Endodermal cell (in vitro differentiated cells): ENCODE measurements around the gene PRDM16. TPM values are rescaled to one million over a fixed set of nuclear protein-coding genes. Genes with fewer than 3 reads are reported as not detected.

ENCODE experiments used
- DNase-seq: peaks from one replicate; pipeline ENCODE4 v3.0.0-alpha.2; 2017
- H3K27ac ChIP-seq: 2 replicates; pipeline ENCODE4 v1.5.1; 2013; ENCODE audit warnings: mild to moderate bottlenecking, low read depth, low read length, moderate library complexity
- H3K27me3 ChIP-seq: 2 replicates; pipeline ENCODE4 v1.6.1; 2013; ENCODE audit warnings: mild to moderate bottlenecking, low read length, moderate library complexity; ENCODE audit not compliant: insufficient read depth, control insufficient read depth, poor library complexity, severe bottlenecking
- H3K36me3 ChIP-seq: 2 replicates; pipeline ENCODE4 v1.7.0; 2013; ENCODE audit warnings: mild to moderate bottlenecking, low read length, moderate library complexity; ENCODE audit not compliant: control insufficient read depth, insufficient read depth
- H3K4me1 ChIP-seq: one replicate; pipeline ENCODE4 v1.7.0; 2013; ENCODE audit warnings: low read length; ENCODE audit not compliant: control insufficient read depth, insufficient read depth
- H3K4me3 ChIP-seq: 2 replicates; pipeline ENCODE4 v1.5.1; 2013; ENCODE audit warnings: mild to moderate bottlenecking, low read length, moderate library complexity
- H3K9ac ChIP-seq: 2 replicates; pipeline ENCODE4 v1.6.1; 2013; ENCODE audit warnings: mild to moderate bottlenecking, low read length, moderate library complexity; ENCODE audit not compliant: poor library complexity, severe bottlenecking; ENCODE audit errors: extremely low read depth
- H3K9me3 ChIP-seq: 2 replicates; pipeline ENCODE4 v1.6.1; 2013; ENCODE audit warnings: mild to moderate bottlenecking, low read length, moderate library complexity; ENCODE audit not compliant: control insufficient read depth
- H3K27ac Mint-ChIP-seq: 2 replicates; pipeline ENCODE4 v1.8.0; 2020; ENCODE audit warnings: mixed read lengths
- H3K27me3 Mint-ChIP-seq: 2 replicates; pipeline ENCODE4 v1.8.0; 2021; ENCODE audit warnings: mild to moderate bottlenecking, mixed read lengths; ENCODE audit not compliant: insufficient read depth
- H3K36me3 Mint-ChIP-seq: 2 replicates; pipeline ENCODE4 v1.8.0; 2020; ENCODE audit warnings: low read depth, mixed read lengths
- H3K4me1 Mint-ChIP-seq: 2 replicates; pipeline ENCODE4 v1.8.0; 2020; ENCODE audit warnings: mixed read lengths
- H3K4me3 Mint-ChIP-seq: 2 replicates; pipeline ENCODE4 v1.8.0; 2020; ENCODE audit warnings: mild to moderate bottlenecking, moderate library complexity, mixed read lengths
- H3K9me3 Mint-ChIP-seq: 2 replicates; pipeline ENCODE4 v1.8.0; 2020; ENCODE audit warnings: mild to moderate bottlenecking, mixed read lengths
- CTCF ChIP-seq: fragments of 200-600 bp; sonication (generic); conservative IDR thresholded peaks from 2 replicates; pipeline ENCODE4 v1.5.0; 2021; ENCODE audit warnings: antibody characterized with exemption, mild to moderate bottlenecking
- WGBS, 2 experiments: methylation state at CpG; one replicate each; pipeline versions ENCODE4 v1.1.5 to v1.1.7; 2013; ENCODE audit warnings: missing lambda C conversion rate in 2 of 2, mixed read lengths in 1 of 2; ENCODE audit not compliant: insufficient coverage in 1 of 2, insufficient read length in 1 of 2; 5-methylcytosine and 5-hydroxymethylcytosine counted together
- total RNA-seq, 2 donors: library from RNA; stranded (reverse); fragmentation: NEBNext Ultra II Directional in 1 of 2; extraction: Animal tissue kit (Norgen Biotek cat#: 25700) in 1 of 2; gene quantifications; 2 replicates in 1 of 2; 3 replicates in 1 of 2; pipeline ENCODE4 v1.2.1, GENCODE V29; 2021

PRDM16 gene
- total RNA-seq, 2 donors from 2014 or later: 2.1 to 4.0 TPM

GRCh38 chr1:3274972-3275371 lies 206.0 kb downstream of the PRDM16 start:
- 92 to 96% methylated on average over 8 to 12 of the region's 12 CpGs for WGBS, 2 experiments
- no peak overlapping the region for H3K27ac Mint-ChIP-seq
- H3K4me1 ChIP-seq: no peaks in the 10 kb centered on the region
- DNase-seq: no peak
- H3K9me3 Mint-ChIP-seq: no peaks in the 10 kb centered on the region
- peak overlapping the region; percentile 8 for H3K27ac ChIP-seq
- no peaks in the 10 kb centered on the region for H3K4me1 Mint-ChIP-seq
- H3K9me3 ChIP-seq: no peaks in the 10 kb centered on the region
- no peaks in the 10 kb centered on the region for H3K27me3 Mint-ChIP-seq
- H3K36me3 ChIP-seq: no peaks in the 10 kb centered on the region
- no peak overlapping the region for H3K4me3 ChIP-seq
- TF ChIP-seq CTCF: no peak
- H3K9ac ChIP-seq: no peak overlapping the region
- no peak overlapping the region for H3K4me3 Mint-ChIP-seq
- H3K27me3 ChIP-seq: no peaks in the 10 kb centered on the region
- no peaks in the 10 kb centered on the region for H3K36me3 Mint-ChIP-seq

DNA sequence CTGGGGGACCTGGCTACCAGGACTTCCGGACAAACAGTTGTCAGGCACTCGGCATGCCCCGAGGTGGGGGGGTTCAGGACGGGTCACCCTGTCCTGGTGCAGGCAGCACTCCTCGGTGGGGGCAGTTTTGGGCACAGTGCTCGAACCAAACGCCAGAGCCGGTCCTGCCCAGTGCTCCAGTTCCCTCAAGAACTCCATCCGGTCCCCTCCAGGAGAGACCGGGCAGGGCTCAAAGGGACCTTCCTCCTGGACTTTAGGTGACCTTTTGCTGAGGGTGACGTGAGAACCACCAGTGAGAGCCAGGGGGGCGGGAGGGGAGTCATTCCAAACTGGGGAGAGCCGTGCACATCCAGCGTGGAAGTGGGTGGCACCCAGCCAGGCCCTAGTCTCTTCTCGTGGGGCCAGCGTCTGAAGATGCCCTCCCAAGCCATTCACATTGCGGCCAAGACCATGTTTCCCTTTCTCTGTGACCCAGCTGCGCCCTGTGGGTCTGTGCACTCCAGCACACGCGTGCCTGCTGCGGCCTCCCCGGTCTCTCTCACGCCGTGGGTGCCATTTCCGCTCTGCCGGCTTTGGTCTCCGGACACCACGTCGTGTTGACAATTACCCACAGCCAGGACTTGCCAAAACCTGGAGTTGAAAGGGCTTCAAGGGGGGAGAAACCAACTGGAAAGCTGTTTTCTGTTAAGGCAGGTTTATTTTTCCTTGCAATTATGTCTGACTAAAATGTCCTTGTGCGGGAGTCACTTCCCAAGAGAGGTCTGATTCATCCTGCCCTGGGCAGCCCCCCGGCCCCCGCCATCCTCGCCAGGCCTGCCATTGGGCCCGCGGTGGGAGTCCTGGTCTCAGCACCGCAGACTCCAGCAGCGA lies 206.7 kb downstream of the PRDM16 start:
- H3K27ac Mint-ChIP-seq: no peak overlapping the region
- no peaks in the 10 kb centered on the region for H3K36me3 Mint-ChIP-seq

DNA sequence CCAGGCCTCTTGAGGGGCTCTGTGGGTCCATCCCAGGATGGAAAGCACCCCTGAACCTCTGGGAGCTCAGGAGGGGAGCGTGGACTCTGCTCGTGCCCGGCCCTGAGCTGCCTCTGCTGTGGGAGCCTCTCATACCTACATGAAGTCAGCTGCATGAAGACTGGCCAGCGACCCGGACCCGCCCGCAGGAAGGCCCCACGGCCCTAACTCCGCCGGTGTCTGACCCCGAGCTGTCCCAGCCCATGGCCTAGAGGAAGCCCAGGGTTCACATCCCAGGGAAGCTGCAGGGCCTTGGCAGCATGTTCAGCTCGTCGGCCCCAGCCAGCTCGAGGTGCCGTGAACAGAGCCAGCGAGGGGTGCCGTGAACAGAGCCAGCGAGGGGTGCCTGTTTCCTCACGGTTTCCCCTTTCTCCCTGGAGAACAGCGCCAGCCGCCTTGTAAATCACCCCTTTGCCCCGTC lies 207.4 kb downstream of the PRDM16 start:
- TF ChIP-seq CTCF: no peak
- H3K4me3 Mint-ChIP-seq: no peak overlapping the region
- no peaks in the 10 kb centered on the region for H3K27me3 ChIP-seq
- 94% methylated on average over 16 to 22 of the region's 22 CpGs for WGBS, 2 experiments
- H3K9me3 Mint-ChIP-seq: no peaks in the 10 kb centered on the region
- H3K27ac Mint-ChIP-seq: no peak overlapping the region
- H3K9ac ChIP-seq: no peak overlapping the region
- H3K36me3 ChIP-seq: no peaks in the 10 kb centered on the region
- H3K4me3 ChIP-seq: no peak overlapping the region
- H3K27me3 Mint-ChIP-seq: no peaks in the 10 kb centered on the region
- H3K9me3 ChIP-seq: no peaks in the 10 kb centered on the region
- no peaks in the 10 kb centered on the region for H3K36me3 Mint-ChIP-seq
- DNase-seq: no peak
- no peaks in the 10 kb centered on the region for H3K4me1 ChIP-seq
- no peaks in the 10 kb centered on the region for H3K4me1 Mint-ChIP-seq
- peak overlapping the region; percentile 24 for H3K27ac ChIP-seq

More for the DNA sequence above, 206.7 kb downstream of the PRDM16 start:
- Histone ChIP-seq H3K27ac (peak overlapping the region; percentile 24), H3K27me3 (no peaks in the 10 kb centered on the region), H3K9me3 (no peaks in the 10 kb centered on the region), H3K9ac (no peak overlapping the region), H3K36me3 (no peaks in the 10 kb centered on the region), H3K4me1 (no peaks in the 10 kb centered on the region), H3K4me3 (no peak overlapping the region)
- Mint-ChIP-seq H3K4me1 (no peaks in the 10 kb centered on the region), H3K4me3 (no peak overlapping the region), H3K27me3 (no peaks in the 10 kb centered on the region), H3K9me3 (no peaks in the 10 kb centered on the region)
- WGBS, 2 experiments: 91 to 95% methylated on average over 21 to 37 of the region's 37 CpGs
- no peak for DNase-seq
- no peak for TF ChIP-seq CTCF
